H1 (cell line): ENCODE measurements around the gene MBD3. TPM values are rescaled to one million over a fixed set of nuclear protein-coding genes. Genes with fewer than 3 reads are reported as not detected.

Source experiments
- CTCF ChIA-PET: fragments of 300-600 bp; sonication (Branson Sonifier 250); formaldehyde crosslinking; loops from one replicate; lab custom pipeline; 2021; ENCODE audit not compliant: partially characterized antibody; lab: Charles Lee
- POLR2A ChIA-PET: fragments of 300-600 bp; sonication (Branson Sonifier 250); formaldehyde crosslinking; loops from one replicate; lab custom pipeline; 2021; ENCODE audit warnings: inconsistent platforms; ENCODE audit not compliant: partially characterized antibody; lab: Charles Lee
- DNase-seq, 2 experiments: peaks; one replicate each; pipeline versions ENCODE4 v3.0.0 to v3.0.0-alpha.2; 2010 to 2022; ENCODE audit warnings: low spot score in 2 of 2, low read depth in 1 of 2, mixed read lengths in 1 of 2
- FAIRE-seq: peaks from 2 replicates; lab custom pipeline; 2011; peaks lifted over from hg19 to GRCh38; lab: Jason Lieb, UNC
- H2AFZ ChIP-seq: 2 replicates; pipeline ENCODE4 v1.8.1; 2012; ENCODE audit warnings: low read length, inconsistent platforms
- H2AK5ac ChIP-seq: 2 replicates; pipeline ENCODE4 v1.6.1; 2013; ENCODE audit warnings: low read depth, low read length
- H2BK120ac ChIP-seq: replicated peaks from 2 replicates; pipeline ENCODE3; 2013; ENCODE audit warnings: low read depth, low read length, inconsistent platforms
- H2BK12ac ChIP-seq: 2 replicates; pipeline ENCODE4 v1.6.1; 2013; ENCODE audit warnings: low read depth, low read length
- H2BK15ac ChIP-seq: 2 replicates; pipeline ENCODE4 v1.6.1; 2013; ENCODE audit warnings: low read length
- H2BK20ac ChIP-seq: 2 replicates; pipeline ENCODE4 v1.6.1; 2013; ENCODE audit warnings: low read length
- H2BK5ac ChIP-seq: 2 replicates; pipeline ENCODE4 v1.6.1; 2013; ENCODE audit warnings: low read depth, low read length
- H3K14ac ChIP-seq: 2 replicates; pipeline ENCODE4 v1.6.1; 2013; ENCODE audit warnings: inconsistent platforms; ENCODE audit not compliant: insufficient read length
- H3K18ac ChIP-seq: 2 replicates; pipeline ENCODE4 v1.6.1; 2013; ENCODE audit warnings: low read length; ENCODE audit errors: extremely low read depth
- H3K23ac ChIP-seq: 2 replicates; pipeline ENCODE4 v1.6.1; 2013; ENCODE audit warnings: inconsistent platforms; ENCODE audit not compliant: insufficient read length
- H3K23me2 ChIP-seq: 2 replicates; pipeline ENCODE4 v1.6.1; 2013; ENCODE audit warnings: low read depth, low read length
- H3K27ac ChIP-seq: 2 replicates; pipeline ENCODE4 v1.6.1; 2011; ENCODE audit warnings: low read depth, low read length, inconsistent platforms
- H3K27me3 ChIP-seq, 4 experiments: replicated peaks in 1 of 4; 1 replicate in 1 of 4; 2 replicates in 3 of 4; pipeline versions ENCODE4 v1.6.1 to v1.8.1; 2011 to 2013; ENCODE audit warnings: low read length in 3 of 4, mild to moderate bottlenecking in 3 of 4, inconsistent platforms in 2 of 4, mixed read lengths in 2 of 4, moderate library complexity in 1 of 4; ENCODE audit not compliant: control insufficient read depth in 3 of 4, insufficient read depth in 3 of 4; ENCODE audit errors: extremely low read depth in 1 of 4
- H3K36me3 ChIP-seq, 4 experiments: 2 replicates each; pipeline versions ENCODE4 v1.6.1 to v1.8.1; 2011 to 2013; ENCODE audit warnings: mild to moderate bottlenecking in 4 of 4, low read length in 3 of 4, moderate library complexity in 2 of 4, control low read depth in 1 of 4, inconsistent platforms in 1 of 4; ENCODE audit not compliant: insufficient read depth in 4 of 4, control insufficient read depth in 2 of 4
- H3K4ac ChIP-seq: replicated peaks from 2 replicates; pipeline ENCODE3; 2013; ENCODE audit warnings: low read length, low read depth, mixed read lengths, inconsistent platforms; ENCODE audit not compliant: insufficient read length
- H3K4me1 ChIP-seq, 4 experiments: replicated peaks in 1 of 4; 1 replicate in 1 of 4; 2 replicates in 3 of 4; pipeline versions ENCODE4 v1.6.1 to v1.8.1; 2011 to 2013; ENCODE audit warnings: low read length in 3 of 4, inconsistent platforms in 2 of 4, mixed read lengths in 1 of 4; ENCODE audit not compliant: insufficient read depth in 4 of 4, control insufficient read depth in 3 of 4
- H3K4me2 ChIP-seq, 2 experiments: 2 replicates each; pipeline versions ENCODE4 v1.6.1 to v1.8.1; 2011 to 2013; ENCODE audit warnings: low read depth in 2 of 2, low read length in 2 of 2, control low read depth in 1 of 2, inconsistent platforms in 1 of 2, mild to moderate bottlenecking in 1 of 2; ENCODE audit not compliant: insufficient read depth in 1 of 2
- H3K4me3 ChIP-seq, 4 experiments: fragments of 200-600, 300-600 bp in 1 of 4; sonication (generic), shearing (Covaris generic), sonication (Bioruptor Twin) in 1 of 4; 2 replicates each; pipeline versions ENCODE4 v1.5.1 to v1.8.1; 2011 to 2016; ENCODE audit warnings: low read length in 4 of 4, low read depth in 3 of 4, control low read depth in 2 of 4, inconsistent platforms in 2 of 4, mild to moderate bottlenecking in 2 of 4, mixed read lengths in 1 of 4, moderate library complexity in 1 of 4; ENCODE audit not compliant: insufficient read depth in 2 of 4; ENCODE audit errors: extremely low read depth in 1 of 4
- H3K56ac ChIP-seq: replicated peaks from 2 replicates; pipeline ENCODE3; 2013; ENCODE audit warnings: low read depth, mild to moderate bottlenecking, mixed read lengths, low read length, inconsistent platforms; ENCODE audit not compliant: insufficient read length
- H3K79me1 ChIP-seq: 2 replicates; pipeline ENCODE4 v1.6.1; 2013; ENCODE audit warnings: low read depth, low read length, control low read depth
- H3K79me2 ChIP-seq, 2 experiments: 2 replicates each; pipeline versions ENCODE4 v1.6.1 to v1.8.1; 2012 to 2013; ENCODE audit warnings: low read length in 2 of 2, mild to moderate bottlenecking in 2 of 2, inconsistent platforms in 1 of 2; ENCODE audit not compliant: insufficient read depth in 2 of 2, control insufficient read depth in 1 of 2
- H3K9ac ChIP-seq, 4 experiments: replicated peaks in 1 of 4; 1 replicate in 1 of 4; 2 replicates in 3 of 4; pipeline versions ENCODE4 v1.6.1 to v1.8.1; 2011 to 2013; ENCODE audit warnings: low read depth in 3 of 4, low read length in 3 of 4, control low read depth in 2 of 4, mild to moderate bottlenecking in 2 of 4, moderate library complexity in 2 of 4, inconsistent platforms in 1 of 4; ENCODE audit errors: extremely low read depth in 1 of 4
- H3K9me3 ChIP-seq, 2 experiments: 2 replicates each; pipeline versions ENCODE4 v1.6.1 to v1.8.1; 2012 to 2013; ENCODE audit warnings: mild to moderate bottlenecking in 2 of 2, moderate library complexity in 2 of 2, control low read depth in 1 of 2, inconsistent platforms in 1 of 2, low read depth in 1 of 2, low read length in 1 of 2, mixed read lengths in 1 of 2; ENCODE audit not compliant: insufficient read depth in 2 of 2
- H4K20me1 ChIP-seq, 2 experiments: replicated peaks in 1 of 2; 2 replicates each; pipeline versions ENCODE3 to v1.8.1; 2011 to 2013; ENCODE audit warnings: inconsistent platforms in 2 of 2, low read length in 2 of 2, mild to moderate bottlenecking in 1 of 2; ENCODE audit not compliant: insufficient read depth in 2 of 2, control insufficient read depth in 1 of 2
- H4K5ac ChIP-seq: 2 replicates; pipeline ENCODE4 v1.6.1; 2013; ENCODE audit warnings: low read length, low read depth, mixed read lengths, inconsistent platforms; ENCODE audit not compliant: insufficient read length
- H4K8ac ChIP-seq: 2 replicates; pipeline ENCODE4 v1.8.0; 2013; ENCODE audit warnings: mild to moderate bottlenecking, moderate library complexity, low read length, inconsistent platforms; ENCODE audit not compliant: insufficient read depth; ENCODE audit errors: extremely low read depth
- H4K91ac ChIP-seq: replicated peaks from 2 replicates; pipeline ENCODE3; 2013; ENCODE audit warnings: low read length, mixed read lengths, inconsistent platforms; ENCODE audit not compliant: insufficient read length
- CTCF ChIP-seq, 3 experiments: IDR thresholded peaks; 1 replicate in 2 of 3; 2 replicates in 1 of 3; pipeline versions ENCODE4 v1.5.1 to v1.6.1; 2011; ENCODE audit warnings: low read length in 3 of 3, mild to moderate bottlenecking in 3 of 3, inconsistent platforms in 2 of 3, low read depth in 1 of 3, moderate library complexity in 1 of 3; ENCODE audit not compliant: insufficient read depth in 1 of 3; ENCODE audit errors: control extremely low read depth in 1 of 3
- FOSL1 ChIP-seq: IDR thresholded peaks from 2 replicates; pipeline ENCODE4 v1.6.1; 2011; ENCODE audit warnings: mild to moderate bottlenecking, low read depth, low read length, moderate library complexity; ENCODE audit not compliant: insufficient read depth
- MAX ChIP-seq: IDR thresholded peaks from 2 replicates; pipeline ENCODE4 v1.6.1; 2012; ENCODE audit warnings: inconsistent platforms
- POU5F1 ChIP-seq: IDR thresholded peaks from 2 replicates; pipeline ENCODE4 v1.6.1; 2011; ENCODE audit warnings: low read depth, mild to moderate bottlenecking, low read length, moderate library complexity
- RAD21 ChIP-seq, 2 experiments: IDR thresholded peaks in 1 of 2; conservative IDR thresholded peaks in 1 of 2; 2 replicates each; pipeline ENCODE4 v1.6.1; 2011; ENCODE audit warnings: low read depth in 2 of 2, low read length in 2 of 2, improper control_type of control experiment in 1 of 2, inconsistent platforms in 1 of 2, mild to moderate bottlenecking in 1 of 2, moderate library complexity in 1 of 2
- TCF12 ChIP-seq: IDR thresholded peaks from 2 replicates; pipeline ENCODE4 v1.6.1; 2011; ENCODE audit warnings: low read depth, mild to moderate bottlenecking, low read length
- WGBS, 2 experiments: shearing (Covaris generic) in 1 of 2; methylation state at CpG; one replicate each; pipeline versions ENCODE4 v1.1.6 to v1.1.7; 2013 to 2015; ENCODE audit warnings: low lambda C conversion rate in 2 of 2, mixed read lengths in 2 of 2, inconsistent platforms in 1 of 2, low coverage in 1 of 2, missing lambda C conversion rate in 1 of 2; ENCODE audit not compliant: insufficient replicate concordance in 2 of 2, insufficient coverage in 1 of 2, insufficient read length in 1 of 2; ENCODE audit errors: extremely low coverage in 1 of 2, missing lambda C conversion rate in 1 of 2; 5-methylcytosine and 5-hydroxymethylcytosine counted together
- polyA plus RNA-seq, 7 experiments: library from polyadenylated mRNA; depleted of rRNA in 3 of 7; stranded (reverse) in 5 of 7; unstranded in 2 of 7; fragments of >200 nt in 5 of 7; fragments of 200-250 nt in 2 of 7; gene quantifications; 1 replicate in 5 of 7; 2 replicates in 1 of 7; 4 replicates in 1 of 7; pipeline versions ENCODE4 v1.2.1 to v1.2.3, GENCODE V29; 2011 to 2013; ENCODE audit warnings: missing spikeins in 2 of 7, mixed read lengths in 2 of 7
- total RNA-seq: library from RNA; stranded (reverse); fragmentation: NEBNext Ultra II Directional; extraction: Animal tissue kit (Norgen Biotek cat#: 25700); gene quantifications from 2 replicates; pipeline ENCODE4 v1.2.1, GENCODE V29; 2021

Gene MBD3
- total and polyA plus RNA-seq, 2 of the 8 experiments (the other 6 are each of a cell fraction or from before 2014, with no cell fraction given), result 88.2 to 110 TPM

- H3K27ac ChIP-seq, result no peak overlapping the region
- H4K8ac ChIP-seq, result peak overlapping the region; percentile 71
- CTCF ChIA-PET, result interaction anchor here (0.5 to 2.2 kb wide), 7 partner anchors 10 to 854 kb away, joined by 3 to 10 read pairs (median 3); partner anchors contain the start of gene UQCR11
- no peak overlapping the region for H3K56ac ChIP-seq
- peaks cover 0 to 8% (median 4%) of the 10 kb centered on the region in 4 experiments; a peak in 3 of 7 replicates for H3K4me1 ChIP-seq
- H3K36me3 ChIP-seq, result peaks cover 28 to 85% (median 66%) of the 10 kb centered on the region in 4 experiments
- no peak overlapping the region for H2BK12ac ChIP-seq
- FAIRE-seq, result no peak
- no peaks in the 10 kb centered on the region for H3K27me3 ChIP-seq
- no peaks in the 10 kb centered on the region for H3K23me2 ChIP-seq
- no peak overlapping the region for H4K5ac ChIP-seq
- H3K4me3 ChIP-seq, result no peak overlapping the region
- H3K9me3 ChIP-seq, result no peaks in the 10 kb centered on the region
- H3K23ac ChIP-seq, result no peak overlapping the region
- H2BK15ac ChIP-seq, result no peak overlapping the region
- no peak overlapping the region for H2BK20ac ChIP-seq
- no peak overlapping the region for H2BK120ac ChIP-seq
- no peak overlapping the region for H3K9ac ChIP-seq
- peak; percentile 32 to 48; a peak in 3 of 4 replicates for TF ChIP-seq RAD21 (IDR thresholded peaks at IDR 0.05 in 1 of 2, conservative IDR thresholded peaks at IDR 0.05 in 1 of 2; ENCODE audit: low read depth in 2 of 2, low read length in 2 of 2)
- no peak for TF ChIP-seq POU5F1
- TF ChIP-seq TCF12, result 0 out of 2 replicates have a peak, but pooled peaks have one; percentile 42
- no peak for TF ChIP-seq FOSL1
- 0 out of 2 replicates have a peak, but pooled peaks have one; percentile 20 for TF ChIP-seq MAX
- TF ChIP-seq CTCF (IDR thresholded peaks at IDR 0.05; ENCODE audit: control extremely low read depth in 1 of 3, insufficient read depth in 1 of 3, low read depth in 1 of 3, low read length in 3 of 3), result peak; percentile 64 to 77 (median 75)
- no peak overlapping the region for H3K18ac ChIP-seq
- no peak overlapping the region for H3K14ac ChIP-seq
- peaks cover 3% of the 10 kb centered on the region; the same call in 1 of the 2 replicates for H3K79me1 ChIP-seq
- peak overlapping the region; percentile 26; the same call in 1 of the 2 replicates for H2BK5ac ChIP-seq
- H4K91ac ChIP-seq, result no peak overlapping the region
- no peak overlapping the region for H2AK5ac ChIP-seq
- H4K20me1 ChIP-seq, result peaks cover 21 to 33% of the 10 kb centered on the region in 2 experiments
- H3K4ac ChIP-seq, result no peak overlapping the region
- H3K4me2 ChIP-seq, result no peak overlapping the region
- H2AFZ ChIP-seq, result no peak overlapping the region
- H3K79me2 ChIP-seq, result peaks cover 0 to 4% of the 10 kb centered on the region in 2 experiments; a peak in 1 of 4 replicates
- peak; percentile 54 to 73 for DNase-seq
- 88% methylated on average over 19 of the region's 24 CpGs; no CpG with 5 or more reads in 1 of the 2 experiments for WGBS, 2 experiments
- POLR2A ChIA-PET, result interaction anchor here (0.6 to 4.8 kb wide), 5 partner anchors 11 to 33 kb away, joined by 3 to 26 read pairs (median 3); partner anchors contain the start of gene UQCR11
Observed at GRCh38 chr19:1618157-1619093, 25.8 kb upstream of the MBD3 start.
